Natural killer cell (primary cell): ENCODE results near the gene TBL1XR1. TPM values are rescaled to one million over a fixed set of nuclear protein-coding genes. Genes with fewer than 3 reads are reported as not detected.
A peak's percentile ranks its signal among the peaks of the same experiment; 100 is the strongest.

Source experiments
- ATAC-seq, 3 donors: fragments of 150-1000 bp in 2 of 3; fragments of 200-7000 bp in 1 of 3; cut with Tn5 transposase; 1 replicate in 1 of 3; 2 replicates in 2 of 3; pipeline ENCODE4 v1.10.0; 2021; ENCODE audit warnings: mild to moderate bottlenecking in 2 of 3, moderate library complexity in 2 of 3
- DNase-seq, 2 donors: peaks; one replicate each; pipeline versions ENCODE4 v3.0.0 to v3.0.0-alpha.2; 2013 to 2021; ENCODE audit warnings: mixed read lengths in 1 of 2
- H3K27ac ChIP-seq: one replicate; pipeline ENCODE4 v1.5.1; 2013; ENCODE audit warnings: mild to moderate bottlenecking, low read length
- H3K27me3 ChIP-seq: one replicate; pipeline ENCODE4 v1.6.1; 2013; ENCODE audit warnings: low read length; ENCODE audit not compliant: control insufficient read depth, insufficient read depth
- H3K36me3 ChIP-seq: one replicate; pipeline ENCODE4 v1.6.1; 2013; ENCODE audit warnings: low read length; ENCODE audit not compliant: control insufficient read depth, insufficient read depth
- H3K4me1 ChIP-seq: one replicate; pipeline ENCODE4 v1.6.1; 2013; ENCODE audit warnings: low read length; ENCODE audit not compliant: control insufficient read depth, insufficient read depth
- H3K4me3 ChIP-seq: one replicate; pipeline ENCODE4 v1.5.1; 2013; ENCODE audit warnings: low read length
- H3K9me3 ChIP-seq: one replicate; pipeline ENCODE4 v1.6.1; 2013; ENCODE audit warnings: low read length; ENCODE audit not compliant: control insufficient read depth, insufficient read depth
- H3K27ac Mint-ChIP-seq, 2 donors: one replicate each; pipeline ENCODE4 v1.8.0; 2022; ENCODE audit warnings: mild to moderate bottlenecking in 2 of 2, mixed read lengths in 2 of 2, moderate library complexity in 1 of 2
- H3K27me3 Mint-ChIP-seq, 2 donors: one replicate each; pipeline ENCODE4 v1.8.0; 2022; ENCODE audit warnings: low read depth in 2 of 2, mixed read lengths in 2 of 2
- H3K36me3 Mint-ChIP-seq: one replicate; pipeline ENCODE4 v1.8.0; 2022; ENCODE audit warnings: mixed read lengths
- H3K4me1 Mint-ChIP-seq, 2 donors: one replicate each; pipeline ENCODE4 v1.8.0; 2022; ENCODE audit warnings: mixed read lengths in 2 of 2
- H3K4me3 Mint-ChIP-seq: one replicate; pipeline ENCODE4 v1.8.0; 2022; ENCODE audit warnings: mild to moderate bottlenecking, moderate library complexity, mixed read lengths
- H3K9me3 Mint-ChIP-seq, 2 donors: one replicate each; pipeline ENCODE4 v1.8.0; 2022; ENCODE audit warnings: mixed read lengths in 2 of 2
- WGBS: methylation state at CpG from one replicate; pipeline ENCODE4 v1.1.7; 2013; ENCODE audit warnings: missing lambda C conversion rate; ENCODE audit not compliant: insufficient coverage; 5-methylcytosine and 5-hydroxymethylcytosine counted together
- intact Hi-C: fragments of 100-400 bp; cut with micrococcal nuclease; formaldehyde crosslinking; loops from one replicate; pipeline ENCODE4 v1.14.2; 2022
- total RNA-seq, 4 donors: library from RNA; stranded (reverse); fragments of 120-200 nt in 1 of 4; gene quantifications; one replicate each; pipeline versions ENCODE4 v1.2.3 to v1.2.4, GENCODE V29; 2013 to 2022
- TF ChIP-seq, protein P1 (sequence below): fragments of 200-600 bp; IDR thresholded peaks from one replicate; pipeline ENCODE4 v1.8.0; 2022; ENCODE audit warnings: antibody characterized with exemption

TBL1XR1 gene
- total RNA-seq, 3 donors from 2014 or later (not counting 1 experiment from before 2014, with no cell fraction given), result 74.6 to 118 (median 81.7) TPM

DNA sequence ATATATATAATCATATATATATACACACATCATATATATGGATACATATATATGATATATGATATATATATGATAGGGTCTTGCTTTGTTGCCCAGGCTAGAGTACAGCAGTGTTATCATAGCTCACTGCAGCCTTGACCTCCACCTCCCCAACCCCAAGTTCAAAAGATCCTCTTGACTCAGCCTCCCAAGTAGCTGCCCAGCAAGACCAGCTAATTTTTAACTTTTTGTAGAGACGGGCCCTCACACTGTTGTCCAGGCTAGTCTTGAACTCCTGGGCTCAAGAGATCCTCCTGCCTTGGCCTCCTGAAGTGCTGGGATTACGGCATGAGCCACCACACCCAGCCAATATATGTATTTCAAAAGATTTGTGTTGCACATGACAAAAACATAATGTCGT is 83.0 kb downstream of the TBL1XR1 start:
- intact Hi-C loops, result no loop called here
- Histone ChIP-seq H3K9me3 (no peaks in the 10 kb centered on the region), H3K4me3 (no peak overlapping the region), H3K36me3 (no peaks in the 10 kb centered on the region), H3K27me3 (no peaks in the 10 kb centered on the region), H3K27ac (no peak overlapping the region), H3K4me1 (peaks cover 13% of the 10 kb centered on the region)
- no peaks in the 10 kb centered on the region for H3K36me3 Mint-ChIP-seq
- H3K9me3 Mint-ChIP-seq, result peaks cover 0 to 2% of the 10 kb centered on the region in 2 donors
- DNase-seq (no peak), ATAC-seq (no peak)
- no peak overlapping the region for H3K4me3 Mint-ChIP-seq
- no peak overlapping the region for H3K27ac Mint-ChIP-seq
- peaks cover 63 to 74% of the 10 kb centered on the region in 2 donors for H3K4me1 Mint-ChIP-seq
- TF ChIP-seq, protein P1, sequence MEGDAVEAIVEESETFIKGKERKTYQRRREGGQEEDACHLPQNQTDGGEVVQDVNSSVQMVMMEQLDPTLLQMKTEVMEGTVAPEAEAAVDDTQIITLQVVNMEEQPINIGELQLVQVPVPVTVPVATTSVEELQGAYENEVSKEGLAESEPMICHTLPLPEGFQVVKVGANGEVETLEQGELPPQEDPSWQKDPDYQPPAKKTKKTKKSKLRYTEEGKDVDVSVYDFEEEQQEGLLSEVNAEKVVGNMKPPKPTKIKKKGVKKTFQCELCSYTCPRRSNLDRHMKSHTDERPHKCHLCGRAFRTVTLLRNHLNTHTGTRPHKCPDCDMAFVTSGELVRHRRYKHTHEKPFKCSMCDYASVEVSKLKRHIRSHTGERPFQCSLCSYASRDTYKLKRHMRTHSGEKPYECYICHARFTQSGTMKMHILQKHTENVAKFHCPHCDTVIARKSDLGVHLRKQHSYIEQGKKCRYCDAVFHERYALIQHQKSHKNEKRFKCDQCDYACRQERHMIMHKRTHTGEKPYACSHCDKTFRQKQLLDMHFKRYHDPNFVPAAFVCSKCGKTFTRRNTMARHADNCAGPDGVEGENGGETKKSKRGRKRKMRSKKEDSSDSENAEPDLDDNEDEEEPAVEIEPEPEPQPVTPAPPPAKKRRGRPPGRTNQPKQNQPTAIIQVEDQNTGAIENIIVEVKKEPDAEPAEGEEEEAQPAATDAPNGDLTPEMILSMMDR, result no peak
- 43% methylated on average over 2 of the region's 3 CpGs for WGBS
- H3K27me3 Mint-ChIP-seq, result no peaks in the 10 kb centered on the region

DNA sequence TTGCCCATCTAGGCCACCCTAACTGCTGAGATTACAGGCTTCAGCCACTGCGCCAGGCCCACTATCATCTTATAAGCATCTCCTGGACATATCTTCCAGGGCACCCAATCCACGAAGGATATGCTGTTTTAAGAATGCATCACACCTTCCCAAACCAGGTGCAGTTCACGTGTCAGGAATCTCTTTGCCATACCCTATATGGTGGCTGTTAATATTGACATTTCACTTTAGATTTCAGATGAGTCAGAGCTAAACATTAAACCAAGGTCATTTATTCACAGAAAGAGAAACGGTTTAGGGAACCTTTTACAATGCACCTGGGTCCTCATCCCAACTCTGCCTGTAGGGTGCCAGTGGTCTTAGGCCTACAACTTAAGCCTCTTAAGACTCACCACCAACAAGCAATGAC is 85.7 kb downstream of the TBL1XR1 start:
- peaks cover 13% of the 10 kb centered on the region for H3K4me1 ChIP-seq
- Mint-ChIP-seq H3K27me3 (no peaks in the 10 kb centered on the region), H3K9me3 (peaks cover 0 to 2% of the 10 kb centered on the region in 2 donors), H3K4me3 (no peak overlapping the region), H3K36me3 (no peaks in the 10 kb centered on the region), H3K4me1 (peaks cover 56 to 70% of the 10 kb centered on the region in 2 donors), H3K27ac (no peak overlapping the region)
- ATAC-seq (no peak), DNase-seq (no peak)
- intact Hi-C loops, result no loop called here
- TF ChIP-seq, protein P1, result no peak
- H3K36me3 ChIP-seq, result no peaks in the 10 kb centered on the region
- no peaks in the 10 kb centered on the region for H3K27me3 ChIP-seq
- 86% methylated on average over 4 of the region's 4 CpGs for WGBS
- H3K27ac ChIP-seq, result no peak overlapping the region
- H3K9me3 ChIP-seq, result no peaks in the 10 kb centered on the region
- H3K4me3 ChIP-seq, result no peak overlapping the region

DNA sequence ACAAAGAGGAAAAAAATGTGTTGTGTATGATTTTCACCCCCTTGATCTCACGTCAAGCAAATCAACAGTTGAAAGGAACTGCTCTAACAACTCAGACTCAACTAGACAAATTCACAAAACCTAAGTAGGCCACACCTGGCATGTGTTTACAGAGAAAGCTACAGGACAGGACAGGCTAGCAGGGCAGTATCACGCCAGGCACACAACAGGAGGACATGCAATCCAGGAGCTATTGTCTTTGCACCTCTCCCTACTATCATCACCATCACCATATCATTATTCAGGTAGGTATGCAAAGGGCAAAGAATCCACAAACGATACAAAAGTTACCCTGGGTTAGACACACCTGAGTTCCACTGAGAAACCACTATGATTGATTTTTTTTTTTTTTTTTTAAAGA is 86.4 kb downstream of the TBL1XR1 start:
- DNase-seq (peak in 1 of 2 donors; percentile 22), ATAC-seq (no peak)
- H3K4me1 ChIP-seq, result peaks cover 13% of the 10 kb centered on the region
- no peak overlapping the region for H3K27ac ChIP-seq
- peaks cover 53 to 67% of the 10 kb centered on the region in 2 donors for H3K4me1 Mint-ChIP-seq
- intact Hi-C loops, result no loop called here
- WGBS, result 76% methylated on average over 3 of the region's 3 CpGs
- no peak overlapping the region for H3K4me3 ChIP-seq
- H3K27me3 Mint-ChIP-seq, result no peaks in the 10 kb centered on the region
- TF ChIP-seq, protein P1, result no peak
- no peaks in the 10 kb centered on the region for H3K27me3 ChIP-seq
- H3K4me3 Mint-ChIP-seq, result no peak overlapping the region
- H3K27ac Mint-ChIP-seq, result peak overlapping the region; percentile 13 to 62
- no peaks in the 10 kb centered on the region for H3K9me3 Mint-ChIP-seq
- H3K9me3 ChIP-seq, result no peaks in the 10 kb centered on the region
- no peaks in the 10 kb centered on the region for H3K36me3 Mint-ChIP-seq
- no peaks in the 10 kb centered on the region for H3K36me3 ChIP-seq

DNA sequence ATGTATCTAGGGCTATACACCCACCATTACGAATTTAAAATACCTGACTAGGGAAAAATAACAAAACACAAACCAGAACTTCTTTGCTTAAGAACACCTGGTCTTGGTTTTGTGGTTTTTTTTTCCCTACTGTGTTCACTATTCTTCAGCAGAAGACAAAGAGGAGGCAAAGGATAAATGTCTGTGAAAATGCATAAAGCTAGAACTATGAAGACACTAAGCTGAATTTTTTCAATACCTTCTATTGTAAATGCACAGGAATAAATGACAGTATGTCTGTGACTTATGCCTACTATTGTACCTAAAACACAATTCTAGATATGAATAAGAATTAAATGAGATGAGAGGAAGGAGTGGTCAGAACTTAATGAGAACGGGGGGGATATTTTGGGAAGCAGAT is 86.9 kb downstream of the TBL1XR1 start:
- H3K27me3 ChIP-seq, result no peaks in the 10 kb centered on the region
- Mint-ChIP-seq H3K27me3 (no peaks in the 10 kb centered on the region), H3K9me3 (no peaks in the 10 kb centered on the region), H3K4me1 (peaks cover 53 to 67% of the 10 kb centered on the region in 2 donors), H3K36me3 (no peaks in the 10 kb centered on the region), H3K4me3 (no peak overlapping the region), H3K27ac (peak overlapping the region; percentile 13 to 62)
- intact Hi-C loops, result no loop called here
- 80% methylated on average over 1 of the region's 2 CpGs for WGBS
- H3K27ac ChIP-seq, result no peak overlapping the region
- TF ChIP-seq, protein P1, result no peak
- no peaks in the 10 kb centered on the region for H3K9me3 ChIP-seq
- DNase-seq (peak in 1 of 2 donors; percentile 10), ATAC-seq (no peak)
- no peak overlapping the region for H3K4me3 ChIP-seq
- no peaks in the 10 kb centered on the region for H3K36me3 ChIP-seq
- peaks cover 13% of the 10 kb centered on the region for H3K4me1 ChIP-seq
